Lung (tissue), 12 donors: ENCODE measurements around the gene PIAS1. TPM values are rescaled to one million over a fixed set of nuclear protein-coding genes. Genes with fewer than 3 reads are reported as not detected.

Experiments used
- ATAC-seq: fragments of 200-7000 bp; cut with Tn5 transposase; one replicate; pipeline ENCODE4 v1.9.1; 2020; ENCODE audit warnings: moderate number of reproducible peaks; ENCODE audit not compliant: insufficient read depth, low FRiP score
- DNase-seq, 3 donors: peaks; one replicate each; pipeline ENCODE4 v3.0.0-alpha.2; 2013 to 2017
- H3K27ac ChIP-seq, 2 donors: one replicate each; pipeline ENCODE4 v1.5.1; 2013; ENCODE audit warnings: mild to moderate bottlenecking in 2 of 2, moderate library complexity in 2 of 2, control low read depth in 1 of 2, inconsistent platforms in 1 of 2, low read depth in 1 of 2, low read length in 1 of 2
- H3K27me3 ChIP-seq, 3 donors: one replicate each; pipeline ENCODE4 v1.5.1; 2013; ENCODE audit warnings: low read length in 2 of 3; ENCODE audit not compliant: control insufficient read depth in 3 of 3, insufficient read depth in 3 of 3
- H3K36me3 ChIP-seq, 4 donors: one replicate each; pipeline ENCODE4 v1.5.1; 2013; ENCODE audit warnings: low read length in 4 of 4, mild to moderate bottlenecking in 1 of 4, moderate library complexity in 1 of 4; ENCODE audit not compliant: control insufficient read depth in 4 of 4, insufficient read depth in 4 of 4
- H3K4me1 ChIP-seq, 5 donors: one replicate each; pipeline ENCODE4 v1.5.1; 2013; ENCODE audit warnings: low read length in 5 of 5, mild to moderate bottlenecking in 2 of 5, moderate library complexity in 1 of 5; ENCODE audit not compliant: control insufficient read depth in 5 of 5, insufficient read depth in 5 of 5
- H3K4me3 ChIP-seq: one replicate; pipeline ENCODE4 v1.5.1; 2013; ENCODE audit warnings: mild to moderate bottlenecking, control low read depth, moderate library complexity
- H3K9ac ChIP-seq, 2 donors: one replicate each; pipeline ENCODE4 v1.5.1; 2013; ENCODE audit warnings: low read length in 2 of 2, control low read depth in 1 of 2; ENCODE audit not compliant: insufficient read depth in 1 of 2
- H3K9me3 ChIP-seq, 4 donors: one replicate each; pipeline ENCODE4 v1.5.1; 2013; ENCODE audit warnings: low read length in 3 of 4, mild to moderate bottlenecking in 1 of 4, moderate library complexity in 1 of 4; ENCODE audit not compliant: control insufficient read depth in 4 of 4, insufficient read depth in 3 of 4
- CTCF ChIP-seq: IDR thresholded peaks from 2 replicates; pipeline ENCODE4 v1.5.1; 2012; ENCODE audit warnings: mild to moderate bottlenecking; ENCODE audit errors: control extremely low read depth, extremely low read depth
- WGBS, 2 donors: extraction: QIAGEN DNeasy Blood & Tissue Kit; methylation state at CpG; one replicate each; pipeline ENCODE4 v1.1.7; 2013; 5-methylcytosine and 5-hydroxymethylcytosine counted together
- polyA plus RNA-seq, 2 donors: library from polyadenylated mRNA; stranded (reverse); fragments of 200-250 nt; gene quantifications; one replicate each; pipeline ENCODE4 v1.2.1, GENCODE V29; 2013
- total RNA-seq, 2 donors: library from RNA; depleted of rRNA in 1 of 2; stranded (reverse); fragments of >200 nt in 1 of 2; gene quantifications; one replicate each; pipeline ENCODE4 v1.2.1, GENCODE V29; 2014 to 2021
- donor health status: control.
- donor health status: control.
- donor health status: Bipolar disorder and iron deficiency.
- donor health status: healthy.
- donor health status: DM: yes; HTN: yes; CAD: no.

The PIAS1 gene
- total and polyA plus RNA-seq, 4 donors, result 14.6 to 157 (median 30.4) TPM

GRCh38 chr15:68078365-68078764 lies 24.2 kb downstream of the PIAS1 start:
- 53 to 59% methylated on average over 3 of the region's 3 CpGs for WGBS, 2 donors
- H3K4me1 ChIP-seq, result peaks cover 0 to 35% (median 6%) of the 10 kb centered on the region in 5 donors

GRCh38 chr15:68080334-68080733 lies 26.2 kb downstream of the PIAS1 start:
- H3K27me3 ChIP-seq, result no peaks in the 10 kb centered on the region
- WGBS, 2 donors, result 41 to 66% methylated on average over 1 of the region's 1 CpG
- no peak overlapping the region for H3K4me3 ChIP-seq
- peaks cover 0 to 36% (median 6%) of the 10 kb centered on the region in 5 donors for H3K4me1 ChIP-seq
- ATAC-seq (no peak), DNase-seq (no peak)
- no peak overlapping the region for H3K27ac ChIP-seq
- no peak for TF ChIP-seq CTCF
- no peak overlapping the region for H3K9ac ChIP-seq
- H3K9me3 ChIP-seq, result no peaks in the 10 kb centered on the region
- no peaks in the 10 kb centered on the region for H3K36me3 ChIP-seq

More at GRCh38 chr15:68078365-68078764, 24.2 kb downstream of the PIAS1 start:
- Histone ChIP-seq H3K9me3 (no peaks in the 10 kb centered on the region), H3K27ac (no peak overlapping the region), H3K27me3 (no peaks in the 10 kb centered on the region), H3K36me3 (no peaks in the 10 kb centered on the region), H3K4me3 (no peak overlapping the region), H3K9ac (no peak overlapping the region)
- no peak for TF ChIP-seq CTCF
- peak in 1 of 3 donors; percentile 22 for DNase-seq
- ATAC-seq, result no peak

GRCh38 chr15:68080783-68081182 lies 26.7 kb downstream of the PIAS1 start:
- peaks cover 0 to 36% (median 6%) of the 10 kb centered on the region in 5 donors for H3K4me1 ChIP-seq
- ATAC-seq, result no peak

More at GRCh38 chr15:68080783-68081182, 26.7 kb downstream of the PIAS1 start:
- Histone ChIP-seq H3K36me3 (no peaks in the 10 kb centered on the region), H3K9ac (no peak overlapping the region), H3K27ac (no peak overlapping the region), H3K4me3 (no peak overlapping the region), H3K27me3 (no peaks in the 10 kb centered on the region), H3K9me3 (no peaks in the 10 kb centered on the region)
- no peak for TF ChIP-seq CTCF
- no peak for DNase-seq
- 70 to 87% methylated on average over 3 of the region's 3 CpGs for WGBS, 2 donors
